NCI-H2196 treated with DMSO at 0.1 percent for 48 hours (cell line): ENCODE measurements around the gene TAAR2.
"Not testable (repeated sequence)": the region's sequence is repeated elsewhere in the genome, so short reads cannot be mapped to it uniquely, and the experiment has no call there.

Source experiments
- DNase-seq: peaks from one replicate; lab custom pipeline; 2025; ENCODE audit not compliant: unreplicated experiment; lab: John Stamatoyannopoulos, UW

The TAAR2 gene, protein sequence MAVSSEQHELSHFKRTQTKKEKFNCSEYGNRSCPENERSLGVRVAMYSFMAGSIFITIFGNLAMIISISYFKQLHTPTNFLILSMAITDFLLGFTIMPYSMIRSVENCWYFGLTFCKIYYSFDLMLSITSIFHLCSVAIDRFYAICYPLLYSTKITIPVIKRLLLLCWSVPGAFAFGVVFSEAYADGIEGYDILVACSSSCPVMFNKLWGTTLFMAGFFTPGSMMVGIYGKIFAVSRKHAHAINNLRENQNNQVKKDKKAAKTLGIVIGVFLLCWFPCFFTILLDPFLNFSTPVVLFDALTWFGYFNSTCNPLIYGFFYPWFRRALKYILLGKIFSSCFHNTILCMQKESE

DNA sequence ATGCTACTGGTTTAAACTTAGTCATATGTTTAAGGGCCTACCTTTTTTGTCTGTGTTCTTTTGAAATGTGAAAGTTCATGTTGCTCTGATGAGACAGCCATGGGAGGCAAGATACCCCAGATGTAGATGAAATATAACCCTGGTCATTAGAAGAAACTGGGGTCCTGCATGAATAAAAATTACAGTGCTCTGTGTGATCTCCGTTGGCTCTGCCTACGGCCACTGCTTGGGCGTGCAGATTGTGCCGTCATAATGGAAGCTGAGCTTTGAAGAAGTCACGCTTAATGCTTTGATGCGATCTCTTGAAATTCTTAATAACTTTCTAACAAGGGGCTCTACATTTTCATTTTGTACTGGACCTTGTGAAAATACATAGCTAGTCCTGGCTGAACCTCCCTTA lies at the start of gene TAAR2:
Gene TAAR2 (minus strand): TSS at position 101 of the 400 bp plus-strand sequence. CDS start 0 bp downstream, at position 101.
- no peak for DNase-seq

DNA sequence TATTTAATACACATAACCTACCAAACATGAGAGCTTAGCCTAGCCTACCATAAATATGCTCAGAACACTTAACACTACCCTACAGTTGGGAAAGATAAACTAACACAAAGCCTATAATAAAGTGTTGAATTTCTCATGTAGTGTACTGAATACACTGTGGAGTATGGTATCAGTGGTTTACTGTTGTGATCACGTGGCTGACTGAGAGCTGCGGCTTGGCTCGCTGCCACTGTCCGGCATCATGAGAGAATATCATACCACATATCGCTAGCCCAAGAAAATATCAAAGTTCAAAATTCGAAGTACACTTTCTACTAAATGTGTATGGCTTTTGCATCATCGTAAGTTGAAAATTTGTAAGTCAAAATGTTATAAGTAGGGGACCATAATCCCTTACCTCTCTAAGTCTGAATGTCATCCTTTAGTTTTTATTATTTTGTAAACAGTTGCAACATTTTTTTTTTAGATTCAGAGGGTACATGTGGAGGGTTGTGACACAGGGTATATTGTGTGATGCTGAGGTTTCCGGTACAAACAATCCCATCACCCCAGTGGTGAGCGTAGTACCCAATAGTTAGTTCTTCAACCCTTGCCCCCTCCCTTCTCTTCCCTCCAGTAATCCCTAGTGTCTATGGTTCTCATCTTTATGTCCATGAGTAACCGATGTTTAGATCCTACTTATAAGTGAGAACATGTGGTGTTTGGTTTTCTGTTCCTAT lies 49.5 kb upstream of the TAAR2 start:
- no peak for DNase-seq

DNA sequence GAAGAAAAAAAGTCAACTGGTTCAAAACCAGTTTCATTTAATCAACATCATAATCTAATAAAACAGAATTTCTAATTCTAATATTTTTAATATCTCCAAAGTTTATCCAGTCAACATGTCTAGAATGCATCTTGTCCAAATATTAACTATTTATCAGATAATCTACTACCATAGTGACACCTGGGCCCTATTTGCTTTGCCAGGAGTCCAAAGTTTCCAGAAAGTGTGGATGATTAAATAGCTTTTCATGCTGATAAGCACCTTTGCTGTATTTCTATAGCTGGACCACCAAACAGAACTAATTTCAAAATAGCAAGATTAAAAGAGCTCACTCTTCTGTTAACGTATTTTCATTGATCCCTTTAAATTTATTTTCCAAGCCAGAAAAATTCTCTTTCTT lies 47.2 kb upstream of the TAAR2 start:
- no peak for DNase-seq

DNA sequence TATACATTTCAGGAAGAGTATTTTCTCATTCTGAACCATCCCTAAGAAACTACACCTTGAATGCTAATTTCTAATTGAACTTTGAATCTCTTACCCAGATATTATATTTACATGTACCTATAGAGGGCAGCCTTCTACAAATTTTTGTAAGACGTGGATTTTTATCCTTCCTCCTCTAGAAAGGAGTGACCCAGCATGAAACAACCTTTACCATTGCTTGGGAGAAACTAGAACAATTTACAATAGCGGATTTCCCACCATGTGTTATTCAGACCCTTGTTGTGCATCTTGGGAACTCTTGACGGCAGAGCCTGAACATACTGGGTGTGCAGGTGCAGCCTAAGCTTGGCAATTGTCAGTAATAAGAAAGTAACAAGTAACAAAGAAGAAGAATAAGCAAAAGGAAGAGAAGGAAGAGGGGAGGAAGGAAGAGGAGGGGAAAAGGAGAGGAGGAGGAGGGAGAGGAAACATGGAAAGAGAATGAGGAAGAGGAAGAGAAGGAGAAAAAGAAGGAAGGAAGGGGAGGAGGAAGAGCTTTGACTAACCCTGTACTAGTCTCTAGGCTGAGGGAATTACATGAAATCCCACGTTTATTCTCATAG lies 45.7 kb upstream of the TAAR2 start:
- DNase-seq: peak; percentile 19

DNA sequence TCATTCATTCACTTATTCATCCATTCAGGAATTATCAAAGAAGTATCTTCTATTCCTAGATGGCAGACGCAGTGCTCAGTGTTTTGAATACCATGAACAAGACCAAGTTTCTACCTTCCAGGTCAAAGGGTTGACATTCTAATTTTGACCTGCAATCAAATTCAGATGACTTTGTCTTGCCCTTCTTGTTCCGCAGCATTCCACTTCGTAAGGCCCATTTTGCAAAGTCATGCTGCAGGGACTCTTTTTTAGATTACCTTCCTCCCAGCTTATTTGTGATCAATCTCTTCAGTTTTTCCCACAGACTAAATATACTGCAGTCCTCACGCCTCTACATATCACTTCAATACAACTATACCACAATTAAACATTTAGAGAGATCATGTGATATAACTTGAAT lies 42.0 kb upstream of the TAAR2 start:
- no peak for DNase-seq

DNA sequence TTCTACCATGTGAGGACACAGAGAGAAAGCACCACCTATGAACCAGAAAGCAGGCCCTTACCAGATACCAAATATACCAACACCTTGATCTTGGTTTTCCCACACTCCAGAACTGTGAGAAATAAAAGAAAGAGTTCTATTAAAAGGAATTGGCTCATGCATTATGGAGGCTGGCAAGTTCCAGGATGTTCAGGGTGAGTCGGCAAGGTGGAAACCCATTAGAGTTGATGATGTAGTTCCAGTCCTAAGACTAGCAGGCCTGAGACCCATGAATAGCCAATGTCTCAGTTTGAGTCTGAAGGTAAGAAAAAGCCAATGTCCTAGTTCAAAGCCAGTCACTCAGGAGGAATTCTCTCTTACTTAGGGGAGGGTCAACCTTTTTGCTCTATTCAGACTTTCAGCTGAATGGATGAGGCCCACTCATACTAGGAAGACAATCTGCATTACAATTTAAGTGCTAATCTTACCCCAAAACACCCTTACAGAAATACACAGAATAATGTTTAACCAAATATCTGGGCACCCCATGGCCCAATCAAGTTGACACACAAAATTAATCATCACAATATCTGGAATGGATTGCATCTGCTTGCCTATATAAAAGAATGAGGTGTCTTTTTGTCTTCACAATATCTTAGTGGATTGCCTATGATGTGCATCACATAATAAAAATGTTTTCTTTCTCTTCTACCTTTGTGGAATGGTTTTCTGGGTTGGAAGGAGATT lies 40.4 kb upstream of the TAAR2 start:
- DNase-seq: no peak

DNA sequence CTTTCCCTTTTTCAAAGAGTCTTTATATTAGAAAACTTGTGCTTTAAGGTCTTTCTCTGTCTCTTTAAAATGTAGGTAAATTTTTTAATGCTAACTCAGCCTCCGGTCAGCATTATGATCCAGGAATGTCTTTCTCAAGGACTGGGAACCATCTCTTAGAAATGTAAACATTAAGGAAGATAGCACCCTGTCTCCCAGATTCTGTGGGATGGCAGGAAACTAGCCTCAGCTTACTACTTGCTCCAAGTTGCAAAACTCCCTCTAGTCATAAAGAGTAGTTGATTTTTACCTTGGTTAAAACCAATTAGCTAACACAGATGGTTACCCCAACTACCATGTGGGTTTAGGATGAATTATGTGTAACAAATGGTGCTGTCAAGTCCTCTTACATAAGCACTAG lies 39.6 kb upstream of the TAAR2 start:
- DNase-seq: no peak

DNA sequence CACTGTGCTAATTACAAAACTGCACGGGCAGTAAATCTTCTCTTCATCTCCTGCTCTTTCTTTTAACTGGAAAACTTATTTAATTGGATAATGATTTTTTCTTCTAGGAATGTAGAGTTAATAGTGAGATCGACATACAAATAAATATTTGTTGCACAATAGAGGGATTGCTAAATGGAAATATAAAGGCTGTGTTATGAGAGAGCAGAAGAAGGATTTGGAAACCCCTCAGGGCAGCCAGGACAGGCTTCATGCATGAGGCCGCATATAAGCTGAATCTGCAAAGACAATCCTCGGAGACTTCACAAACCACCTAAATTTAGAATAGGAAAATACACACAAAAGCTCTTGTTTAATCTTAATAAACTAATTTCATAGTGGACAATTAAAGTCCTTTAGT lies 37.8 kb upstream of the TAAR2 start:
- no peak for DNase-seq

DNA sequence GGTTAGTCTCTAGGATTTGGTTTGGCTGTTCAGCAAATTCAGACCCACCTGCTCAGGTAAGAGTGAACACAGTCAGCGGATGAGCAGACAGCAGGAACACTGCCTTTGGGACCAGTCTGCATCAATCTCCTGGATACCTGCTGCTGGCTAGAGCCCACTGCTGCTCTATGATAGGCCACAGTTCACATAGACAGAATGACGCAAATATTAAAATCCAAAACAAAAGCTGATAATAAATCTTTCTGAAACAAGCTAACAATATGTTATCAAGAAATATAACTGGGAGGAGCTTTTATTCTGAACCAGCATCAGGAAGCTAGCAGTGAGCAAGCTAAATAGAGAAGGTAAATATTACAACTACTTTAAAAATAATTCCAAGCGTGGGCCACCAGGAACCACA lies 35.0 kb upstream of the TAAR2 start, which contains the start of gene TAAR1:
Gene TAAR1 (minus strand): TSS at position 101 of the 400 bp plus-strand sequence. CDS start 13,179 bp downstream, outside the sequence.
- no peak for DNase-seq

DNA sequence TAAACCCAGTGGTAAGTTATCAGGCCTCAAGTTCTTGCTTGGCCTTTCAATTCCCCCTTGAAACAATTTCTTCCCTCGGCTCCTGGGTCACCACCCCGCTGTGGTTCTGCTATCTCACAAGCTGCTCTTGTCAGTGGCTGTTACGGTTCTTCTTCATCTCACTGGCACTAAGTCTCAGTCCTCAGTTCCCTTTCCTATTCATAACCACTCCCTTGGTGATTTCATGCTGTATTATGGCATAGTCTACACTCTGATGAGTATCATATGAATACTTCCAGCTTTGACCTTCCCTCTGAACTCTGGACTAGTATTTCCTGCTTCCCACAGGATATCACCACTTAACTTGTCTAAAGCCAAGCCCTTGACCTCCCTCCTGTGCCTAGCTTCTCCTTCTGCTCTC lies 27.0 kb upstream of the TAAR2 start:
- no peak for DNase-seq

DNA sequence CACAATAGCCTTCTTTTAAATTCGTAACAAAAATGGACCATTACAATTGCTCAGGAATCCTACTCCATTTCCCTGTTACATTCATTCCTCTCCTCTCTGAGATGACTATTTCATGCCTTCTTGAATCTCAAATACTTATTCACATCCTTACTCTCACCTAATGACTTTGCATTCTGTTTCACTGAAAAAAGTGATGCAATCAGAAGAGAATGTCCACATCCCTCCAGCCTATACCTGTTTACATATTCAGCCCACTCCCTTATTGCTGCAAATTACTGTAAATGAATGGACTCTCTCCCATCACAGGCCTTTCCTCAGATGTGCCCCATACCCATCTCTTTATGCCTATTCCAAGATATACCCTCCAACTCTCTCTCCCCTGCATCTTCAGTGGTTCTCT lies 26.4 kb upstream of the TAAR2 start:
- DNase-seq: no peak

DNA sequence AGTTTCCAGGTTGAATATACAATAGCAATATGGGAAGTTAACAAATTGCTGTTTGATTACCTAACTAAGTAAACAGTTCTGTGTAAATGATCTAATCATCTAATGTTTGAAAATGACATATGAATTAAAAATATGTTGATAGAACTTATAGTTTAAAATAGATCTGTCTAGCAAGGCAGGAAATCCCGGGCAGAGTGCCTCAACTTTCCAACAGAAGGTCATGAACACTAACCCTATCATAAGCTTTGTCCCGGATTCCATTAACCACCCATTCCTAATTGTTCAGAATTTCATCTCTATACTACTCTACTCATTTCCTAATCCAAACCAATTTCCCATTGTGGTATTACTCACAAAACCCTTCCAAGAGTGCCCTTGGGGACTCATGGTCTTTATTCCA lies 24.8 kb upstream of the TAAR2 start:
- DNase-seq: no peak

DNA sequence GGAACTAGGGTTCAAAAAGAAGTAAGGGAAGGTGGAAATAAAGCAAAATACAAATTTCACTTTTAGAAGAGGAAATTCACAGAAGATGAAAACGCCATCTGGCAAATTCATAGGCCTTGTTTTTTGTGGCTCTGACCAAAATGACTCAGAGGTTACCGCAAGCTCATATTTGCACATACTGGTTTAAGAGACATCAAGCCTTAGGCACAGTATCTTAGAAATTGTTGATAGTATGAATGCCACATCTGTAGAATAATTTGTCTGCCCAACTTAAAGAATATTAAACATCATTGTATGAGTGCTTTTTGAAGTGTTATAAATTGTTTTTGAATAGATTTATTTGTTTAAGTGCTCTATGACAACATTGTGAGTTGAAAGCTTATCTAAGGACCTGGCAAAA lies 24.3 kb upstream of the TAAR2 start:
- no peak for DNase-seq

DNA sequence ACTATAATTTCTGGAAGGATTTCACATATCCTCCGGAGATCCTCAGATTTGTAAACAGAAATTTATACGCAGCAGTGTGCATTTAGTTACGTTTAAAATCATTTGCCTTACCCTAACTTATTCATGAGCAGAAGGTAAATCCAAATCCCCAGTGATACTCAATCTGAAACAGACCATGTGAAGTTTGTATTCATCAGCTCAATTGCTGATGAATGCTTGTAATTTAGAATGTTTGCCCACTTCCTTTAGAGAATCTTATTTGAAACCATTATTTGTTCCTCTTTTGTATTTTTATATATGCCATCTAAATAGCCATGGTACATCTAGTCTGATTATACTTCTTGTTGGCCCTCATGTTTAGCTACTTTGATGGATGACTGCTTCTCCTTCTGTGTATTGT lies 19.5 kb upstream of the TAAR2 start:
- DNase-seq: no peak

DNA sequence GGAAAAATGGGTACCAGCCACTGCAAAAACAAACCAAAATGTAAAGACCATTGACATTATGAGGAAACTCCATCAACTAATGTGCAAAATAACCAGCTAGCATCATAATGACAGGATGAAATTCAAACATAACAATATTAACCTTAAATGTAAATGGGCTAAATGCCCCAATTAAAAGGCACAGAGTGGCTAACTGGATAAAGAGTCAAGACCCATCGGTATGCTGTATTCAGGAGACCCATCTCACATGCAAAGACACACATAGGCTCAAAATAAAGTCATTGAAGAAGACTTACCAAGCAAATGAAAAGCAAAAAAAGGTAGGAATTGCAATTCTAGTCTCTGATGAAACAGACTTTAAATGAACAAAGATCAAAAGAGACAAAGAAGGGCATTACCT lies 13.1 kb upstream of the TAAR2 start:
- not testable (repeated sequence) for DNase-seq

DNA sequence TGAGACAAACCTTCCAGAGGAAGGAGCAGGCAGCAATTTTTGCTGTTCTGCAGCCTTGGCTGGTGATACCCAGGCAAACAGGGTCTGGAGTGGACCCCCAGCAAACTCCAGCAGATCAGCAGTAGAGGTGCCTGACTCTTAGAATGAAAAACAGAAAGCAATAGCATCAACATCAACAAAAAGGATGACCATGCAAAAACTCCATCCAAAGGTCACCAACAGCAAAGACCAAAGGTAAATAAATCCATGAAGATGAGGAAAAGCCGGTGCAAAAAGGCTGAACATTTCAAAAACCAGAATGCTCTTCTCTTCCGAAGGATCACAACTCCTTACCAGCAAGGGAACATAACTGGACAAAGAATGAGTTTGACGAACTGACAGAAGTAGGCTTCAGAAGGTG lies 11.8 kb upstream of the TAAR2 start:
- DNase-seq: not testable (repeated sequence)

DNA sequence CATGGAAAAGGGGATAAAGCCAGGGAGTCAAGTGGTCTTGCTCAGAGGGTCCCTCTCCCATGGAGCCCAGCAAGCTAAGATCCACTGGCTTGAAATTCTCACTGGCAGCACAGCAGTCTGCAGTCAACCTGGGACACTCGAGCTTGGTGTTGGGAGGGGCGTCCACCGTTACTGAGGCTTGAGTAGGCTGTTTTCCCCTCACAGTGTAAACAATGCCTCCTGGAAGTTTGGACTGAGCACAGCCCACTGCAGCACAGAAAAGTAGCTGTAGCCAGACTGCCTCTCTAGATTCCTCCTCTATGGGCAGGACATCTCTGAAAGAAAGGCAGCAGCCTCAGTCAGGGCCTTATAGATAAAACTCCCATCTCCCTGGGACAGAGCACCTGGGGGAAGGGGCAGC lies 11.2 kb upstream of the TAAR2 start:
- not testable (repeated sequence) for DNase-seq

DNA sequence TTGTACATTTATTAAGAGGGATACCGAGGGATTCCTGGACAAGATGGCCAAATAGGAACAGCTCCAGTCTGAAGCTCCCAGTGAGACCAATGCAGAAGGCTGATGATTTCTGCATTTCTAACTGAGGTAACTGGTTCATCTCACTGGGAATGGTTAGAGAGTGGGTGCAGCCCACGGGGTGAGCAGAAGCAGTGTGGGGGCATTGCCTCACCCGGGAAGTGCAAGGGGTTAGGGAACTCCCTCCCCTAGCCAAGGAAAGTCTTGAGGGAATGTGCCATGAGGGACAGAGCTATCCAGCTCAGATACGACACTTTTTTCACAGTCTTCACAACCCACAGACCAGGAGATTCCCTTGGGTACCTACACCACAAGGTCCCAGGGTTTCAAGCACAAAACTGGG lies 10.7 kb upstream of the TAAR2 start:
- no peak for DNase-seq

DNA sequence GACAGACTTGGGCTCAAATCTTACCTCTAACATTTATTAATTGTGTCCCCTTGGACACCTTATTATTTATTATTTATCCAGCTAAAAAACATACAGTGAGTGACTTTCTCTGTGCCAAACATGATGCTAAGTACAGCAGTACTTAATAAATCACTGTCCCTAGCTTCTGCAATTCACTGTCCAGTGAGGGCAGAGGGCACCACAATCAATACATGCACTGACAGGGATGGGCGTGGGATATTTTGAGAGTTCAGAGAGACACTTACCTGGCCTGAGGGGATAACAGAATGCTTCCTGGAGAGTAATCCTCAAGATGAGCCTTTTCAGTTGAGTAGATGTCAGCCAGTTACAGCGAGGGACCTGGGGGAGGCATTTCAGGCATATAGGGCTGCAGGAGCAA lies 9.3 kb upstream of the TAAR2 start:
- DNase-seq: no peak

DNA sequence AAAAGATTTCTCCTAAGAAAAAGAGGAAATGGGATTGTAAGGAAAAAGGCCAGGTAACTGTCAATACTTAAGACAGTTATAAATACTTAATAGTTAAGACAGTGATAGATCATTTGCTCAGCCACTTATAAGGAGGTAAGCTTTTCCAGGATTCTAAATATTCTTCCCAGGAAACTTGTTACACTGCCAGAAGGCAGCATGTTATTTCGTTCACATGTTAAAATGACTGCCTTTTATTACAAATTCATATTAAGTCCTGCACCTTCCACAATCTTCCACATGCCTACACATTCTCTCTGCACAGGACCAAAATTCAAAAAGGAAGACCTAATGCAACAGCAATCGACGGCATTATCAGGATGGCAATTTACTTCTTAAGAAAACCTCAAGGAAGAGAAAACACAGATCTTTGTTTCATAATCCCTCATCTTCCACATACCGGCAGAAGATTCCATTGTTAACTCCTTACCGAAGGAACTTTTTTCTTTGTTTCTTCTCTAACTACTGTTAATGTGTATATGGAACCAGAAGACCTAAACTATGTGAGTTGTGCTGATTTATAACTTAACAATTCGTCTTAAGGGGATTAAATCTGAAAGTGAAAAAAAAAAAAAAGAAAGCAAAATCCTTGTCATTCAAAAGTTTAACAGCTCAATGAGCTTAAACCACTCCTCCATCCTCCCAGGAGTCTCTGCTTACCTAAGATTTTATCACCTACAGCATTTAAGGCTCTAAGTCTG lies 799 bp downstream of the TAAR2 start:
- DNase-seq: no peak

DNA sequence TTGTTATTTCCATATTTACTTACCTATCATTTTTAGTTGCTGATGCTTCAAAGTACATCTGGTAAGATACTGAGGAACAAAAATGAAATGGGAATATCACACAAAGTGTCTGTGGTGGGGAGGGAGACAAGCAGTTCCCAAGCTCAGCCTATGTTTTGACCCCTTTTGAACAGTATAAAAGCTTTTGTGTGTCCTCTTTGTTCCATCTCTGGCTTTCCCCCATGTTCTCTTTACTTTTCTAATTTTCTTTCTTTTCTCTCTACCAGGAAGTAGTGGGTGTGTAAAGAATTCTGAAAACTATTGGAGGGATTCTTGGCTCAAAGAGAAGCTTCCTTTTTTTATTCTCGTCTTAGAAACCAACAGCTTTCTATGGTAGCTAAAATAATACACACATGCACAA lies 7.4 kb downstream of the TAAR2 start:
- DNase-seq: no peak
